IMR-90 (cell line): Measurements from ENCODE around the gene SLC66A1.

Source experiments
- CEBPB ChIP-seq: IDR thresholded peaks from 2 replicates; pipeline ENCODE4 v1.6.1; 2012; ENCODE audit warnings: low read depth, low read length, improper control_type of control experiment
- MXI1 ChIP-seq: IDR thresholded peaks from 2 replicates; pipeline ENCODE4 v1.6.1; 2012; ENCODE audit warnings: low read depth, mild to moderate bottlenecking, low read length, moderate library complexity, borderline replicate concordance
- NFE2L2 ChIP-seq: fragments of 150-350 bp; IDR thresholded peaks from 2 replicates; pipeline ENCODE4 v1.6.1; 2016; ENCODE audit warnings: low read depth, mild to moderate bottlenecking, low read length
- POLR2A ChIP-seq: IDR thresholded peaks from 2 replicates; pipeline ENCODE4 v1.6.1; 2012; ENCODE audit warnings: mild to moderate bottlenecking, low read depth, low read length
- RCOR1 ChIP-seq: IDR thresholded peaks from 2 replicates; pipeline ENCODE4 v1.6.1; 2012; ENCODE audit warnings: mild to moderate bottlenecking, low read length, improper control_type of control experiment; ENCODE audit not compliant: insufficient replicate concordance
- SMC3 ChIP-seq: fragments of 150-350 bp; IDR thresholded peaks from 2 replicates; pipeline ENCODE4 v1.6.1; 2016; ENCODE audit warnings: low read depth, mild to moderate bottlenecking, antibody characterized with exemption, low read length, moderate library complexity
- TF ChIP-seq, protein P1 (sequence below): conservative IDR thresholded peaks from 2 replicates; pipeline ENCODE4 v1.5.1; 2012; ENCODE audit warnings: mild to moderate bottlenecking, low read depth, low read length, improper control_type of control experiment

DNA sequence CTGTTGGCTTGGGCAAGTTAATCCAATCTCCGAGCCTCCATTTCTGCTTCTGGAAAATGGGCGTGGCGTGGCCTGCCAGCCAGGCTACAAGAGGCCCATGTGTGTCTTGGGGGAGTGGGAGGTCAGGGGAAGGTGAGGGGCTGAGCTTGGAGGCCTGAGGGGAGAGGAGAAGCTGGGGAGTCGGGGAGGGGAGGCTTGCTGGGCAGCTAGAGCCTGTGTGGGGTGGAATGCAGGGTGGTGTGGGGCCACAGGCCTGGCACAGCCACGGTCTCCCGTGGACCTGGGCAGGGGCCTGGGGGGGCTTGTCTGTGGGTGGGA is 14.6 kb downstream of the SLC66A1 start:
- TF ChIP-seq POLR2A (no peak), RCOR1 (no peak), CEBPB (no peak), MXI1 (no peak), SMC3 (no peak), NFE2L2 (no peak)
- TF ChIP-seq, protein P1, sequence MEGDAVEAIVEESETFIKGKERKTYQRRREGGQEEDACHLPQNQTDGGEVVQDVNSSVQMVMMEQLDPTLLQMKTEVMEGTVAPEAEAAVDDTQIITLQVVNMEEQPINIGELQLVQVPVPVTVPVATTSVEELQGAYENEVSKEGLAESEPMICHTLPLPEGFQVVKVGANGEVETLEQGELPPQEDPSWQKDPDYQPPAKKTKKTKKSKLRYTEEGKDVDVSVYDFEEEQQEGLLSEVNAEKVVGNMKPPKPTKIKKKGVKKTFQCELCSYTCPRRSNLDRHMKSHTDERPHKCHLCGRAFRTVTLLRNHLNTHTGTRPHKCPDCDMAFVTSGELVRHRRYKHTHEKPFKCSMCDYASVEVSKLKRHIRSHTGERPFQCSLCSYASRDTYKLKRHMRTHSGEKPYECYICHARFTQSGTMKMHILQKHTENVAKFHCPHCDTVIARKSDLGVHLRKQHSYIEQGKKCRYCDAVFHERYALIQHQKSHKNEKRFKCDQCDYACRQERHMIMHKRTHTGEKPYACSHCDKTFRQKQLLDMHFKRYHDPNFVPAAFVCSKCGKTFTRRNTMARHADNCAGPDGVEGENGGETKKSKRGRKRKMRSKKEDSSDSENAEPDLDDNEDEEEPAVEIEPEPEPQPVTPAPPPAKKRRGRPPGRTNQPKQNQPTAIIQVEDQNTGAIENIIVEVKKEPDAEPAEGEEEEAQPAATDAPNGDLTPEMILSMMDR = no peak
